Astrocyte (in vitro differentiated cells and primary cell): ENCODE results near the gene PCDH19.

Source experiments
- EZH2 ChIP-seq: IDR thresholded peaks from 2 replicates; pipeline ENCODE4 v1.6.1; 2012; ENCODE audit warnings: mild to moderate bottlenecking, low read length, inconsistent platforms; ENCODE audit not compliant: insufficient read depth
- TF ChIP-seq, protein P1 (sequence below): IDR thresholded peaks from 2 replicates; pipeline ENCODE4 v1.5.1; 2011; ENCODE audit warnings: low read depth, mild to moderate bottlenecking, inconsistent platforms, low read length, moderate library complexity; ENCODE audit not compliant: insufficient read depth

DNA sequence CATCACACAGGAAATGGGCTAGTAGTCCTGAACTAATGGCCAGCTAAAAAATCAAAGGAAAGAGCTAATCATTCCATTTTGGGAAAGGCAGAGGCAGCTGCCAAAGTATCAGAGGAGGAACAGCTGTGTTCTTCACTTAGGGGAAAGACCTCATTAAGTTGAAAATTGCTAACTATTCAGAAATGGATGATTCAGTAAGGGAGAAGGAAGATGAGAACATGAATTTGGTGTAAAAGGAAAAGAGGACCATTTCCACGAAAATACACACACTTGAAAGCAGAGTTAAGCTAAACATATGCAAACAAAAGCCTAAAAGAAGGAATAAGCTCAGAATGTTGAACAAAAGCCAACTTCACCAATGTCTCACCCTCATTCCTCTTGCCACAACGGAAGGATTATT lies 90.4 kb downstream of the PCDH19 start:
- TF ChIP-seq, protein P1, sequence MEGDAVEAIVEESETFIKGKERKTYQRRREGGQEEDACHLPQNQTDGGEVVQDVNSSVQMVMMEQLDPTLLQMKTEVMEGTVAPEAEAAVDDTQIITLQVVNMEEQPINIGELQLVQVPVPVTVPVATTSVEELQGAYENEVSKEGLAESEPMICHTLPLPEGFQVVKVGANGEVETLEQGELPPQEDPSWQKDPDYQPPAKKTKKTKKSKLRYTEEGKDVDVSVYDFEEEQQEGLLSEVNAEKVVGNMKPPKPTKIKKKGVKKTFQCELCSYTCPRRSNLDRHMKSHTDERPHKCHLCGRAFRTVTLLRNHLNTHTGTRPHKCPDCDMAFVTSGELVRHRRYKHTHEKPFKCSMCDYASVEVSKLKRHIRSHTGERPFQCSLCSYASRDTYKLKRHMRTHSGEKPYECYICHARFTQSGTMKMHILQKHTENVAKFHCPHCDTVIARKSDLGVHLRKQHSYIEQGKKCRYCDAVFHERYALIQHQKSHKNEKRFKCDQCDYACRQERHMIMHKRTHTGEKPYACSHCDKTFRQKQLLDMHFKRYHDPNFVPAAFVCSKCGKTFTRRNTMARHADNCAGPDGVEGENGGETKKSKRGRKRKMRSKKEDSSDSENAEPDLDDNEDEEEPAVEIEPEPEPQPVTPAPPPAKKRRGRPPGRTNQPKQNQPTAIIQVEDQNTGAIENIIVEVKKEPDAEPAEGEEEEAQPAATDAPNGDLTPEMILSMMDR, result no peak
- TF ChIP-seq EZH2, result no peak
